HEK293 (cell line): Measurements from ENCODE around the gene SLAMF7.
"Not testable (repeated sequence)": the region's sequence is repeated elsewhere in the genome, so short reads cannot be mapped to it uniquely, and the experiment has no call there.

Experiments
- CTCF ChIA-PET: fragments of 350-600 bp; formaldehyde crosslinking; extraction: SDS; loops from one replicate; lab custom pipeline; 2021; ENCODE audit warnings: antibody characterized with exemption; lab: Yijun Ruan, JAX
- POLR2A ChIA-PET: fragments of 300-600 bp; formaldehyde crosslinking; extraction: SDS; loops from one replicate; lab custom pipeline; 2020; ENCODE audit warnings: antibody characterized with exemption, inconsistent platforms; lab: Yijun Ruan, JAX
- H3K27ac ChIP-seq: fragments of 200-500 bp; sonication (Bioruptor generic); 2 replicates; pipeline ENCODE4 v1.5.1; 2014; ENCODE audit warnings: low read depth, low read length, control low read depth, inconsistent platforms; ENCODE audit errors: extremely low read depth
- H3K36me3 ChIP-seq, 2 experiments: fragments of 200-500 bp in 1 of 2; sonication (Bioruptor generic) in 1 of 2; 1 replicate in 1 of 2; 2 replicates in 1 of 2; pipeline ENCODE4 v1.5.1; 2014 to 2017; ENCODE audit warnings: inconsistent platforms in 2 of 2, low read length in 2 of 2; ENCODE audit not compliant: control insufficient read depth in 2 of 2, insufficient read depth in 1 of 2
- H3K4me1 ChIP-seq: fragments of 200-500 bp; sonication (Bioruptor generic); 2 replicates; pipeline ENCODE4 v1.5.1; 2014; ENCODE audit warnings: mild to moderate bottlenecking, low read length, inconsistent platforms; ENCODE audit not compliant: control insufficient read depth, insufficient read depth
- H3K4me3 ChIP-seq: 2 replicates; pipeline ENCODE4 v1.5.1; 2011; ENCODE audit warnings: low read depth, mild to moderate bottlenecking, control low read depth, low read length, moderate library complexity
- H3K9me3 ChIP-seq: fragments of 200-500 bp; sonication (Bioruptor generic); 2 replicates; pipeline ENCODE4 v1.5.1; 2014; ENCODE audit warnings: low read depth, low read length, inconsistent platforms; ENCODE audit not compliant: control insufficient read depth, insufficient read depth
- AEBP2 ChIP-seq: fragments of 450-650 bp; formaldehyde crosslinking; IDR thresholded peaks from 2 replicates; pipeline ENCODE4 v1.5.1; 2016; ENCODE audit warnings: missing biosample characterization, missing genetic modification characterization, borderline replicate concordance
- MZF1 ChIP-seq: fragments of 450-650 bp; formaldehyde crosslinking; IDR thresholded peaks from 2 replicates; pipeline ENCODE4 v1.5.1; 2017; ENCODE audit warnings: missing biosample characterization, missing genetic modification characterization, borderline replicate concordance
- PBX3 ChIP-seq: sonication (generic); formaldehyde crosslinking; IDR thresholded peaks from 2 replicates; pipeline ENCODE4 v1.8.1; 2022; ENCODE audit warnings: mild to moderate bottlenecking, moderate library complexity, missing genetic modification reagents
- ZBTB49 ChIP-seq: fragments of 450-650 bp; formaldehyde crosslinking; IDR thresholded peaks from 2 replicates; pipeline ENCODE4 v1.5.1; 2016; ENCODE audit warnings: missing biosample characterization, missing genetic modification characterization, low read depth
- ZFHX2 ChIP-seq: fragments of 450-650 bp; formaldehyde crosslinking; conservative IDR thresholded peaks from 2 replicates; pipeline ENCODE4 v1.5.1; 2016; ENCODE audit warnings: missing biosample characterization, missing genetic modification characterization
- ZNF132 ChIP-seq: fragments of 450-650 bp; formaldehyde crosslinking; IDR thresholded peaks from 2 replicates; pipeline ENCODE4 v1.5.1; 2017; ENCODE audit warnings: missing biosample characterization, missing genetic modification characterization, borderline replicate concordance
- ZNF138 ChIP-seq: fragments of 450-650 bp; formaldehyde crosslinking; IDR thresholded peaks from 2 replicates; pipeline ENCODE4 v1.5.1; 2016; ENCODE audit warnings: missing biosample characterization, missing genetic modification characterization, borderline replicate concordance
- ZNF174 ChIP-seq: fragments of 450-650 bp; formaldehyde crosslinking; IDR thresholded peaks from 2 replicates; pipeline ENCODE4 v1.5.0; 2017; ENCODE audit warnings: missing biosample characterization, mild to moderate bottlenecking, missing genetic modification characterization
- ZNF19 ChIP-seq: fragments of 450-650 bp; formaldehyde crosslinking; IDR thresholded peaks from 2 replicates; pipeline ENCODE4; 2016; ENCODE audit warnings: missing biosample characterization, missing genetic modification characterization, low read depth
- ZNF202 ChIP-seq: fragments of 450-650 bp; formaldehyde crosslinking; IDR thresholded peaks from 2 replicates; pipeline ENCODE4 v1.5.1; 2016; ENCODE audit warnings: missing biosample characterization, missing genetic modification characterization, borderline replicate concordance
- ZNF23 ChIP-seq: fragments of 450-650 bp; formaldehyde crosslinking; IDR thresholded peaks from 2 replicates; pipeline ENCODE4 v1.5.1; 2016; ENCODE audit warnings: missing biosample characterization, missing genetic modification characterization, borderline replicate concordance
- ZNF274 ChIP-seq, 2 experiments: fragments of 200-500 bp in 1 of 2; fragments of 450-650 bp in 1 of 2; sonication (Bioruptor generic) in 1 of 2; formaldehyde crosslinking in 1 of 2; IDR thresholded peaks; 2 replicates each; pipeline versions ENCODE4 v1.5.1 to v1.6.1; 2014 to 2016; ENCODE audit warnings: borderline replicate concordance in 1 of 2, inconsistent platforms in 1 of 2, low read length in 1 of 2, missing biosample characterization in 1 of 2, missing genetic modification characterization in 1 of 2
- ZNF280D ChIP-seq: fragments of 450-650 bp; formaldehyde crosslinking; IDR thresholded peaks from 2 replicates; pipeline ENCODE4 v1.5.1; 2016; ENCODE audit warnings: missing biosample characterization, missing genetic modification characterization
- ZNF354C ChIP-seq: fragments of 450-650 bp; formaldehyde crosslinking; IDR thresholded peaks from 2 replicates; pipeline ENCODE4 v1.5.1; 2016; ENCODE audit warnings: missing biosample characterization, missing genetic modification characterization, low read depth, borderline replicate concordance
- ZNF529 ChIP-seq: fragments of 450-650 bp; formaldehyde crosslinking; IDR thresholded peaks from 2 replicates; pipeline ENCODE4 v1.5.1; 2017; ENCODE audit warnings: missing genetic modification characterization, missing biosample characterization; ENCODE audit not compliant: insufficient replicate concordance
- ZNF530 ChIP-seq: fragments of 450-650 bp; formaldehyde crosslinking; IDR thresholded peaks from 2 replicates; pipeline ENCODE4 v1.5.1; 2016; ENCODE audit warnings: low read depth, missing biosample characterization, missing genetic modification characterization
- ZNF623 ChIP-seq: fragments of 450-650 bp; formaldehyde crosslinking; IDR thresholded peaks from 2 replicates; pipeline ENCODE4 v1.5.1; 2016; ENCODE audit warnings: missing biosample characterization, missing genetic modification characterization
- ZNF670 ChIP-seq: fragments of 450-650 bp; formaldehyde crosslinking; IDR thresholded peaks from 2 replicates; pipeline ENCODE4 v1.5.1; 2016; ENCODE audit warnings: missing biosample characterization, missing genetic modification characterization, low read depth
- ZSCAN4 ChIP-seq: fragments of 450-650 bp; formaldehyde crosslinking; IDR thresholded peaks from 2 replicates; pipeline ENCODE4 v1.5.1; 2017; ENCODE audit warnings: missing biosample characterization, missing genetic modification characterization

SLAMF7 gene

GRCh38 chr1:160711602-160712311 is 27.3 kb upstream of the SLAMF7 start, which contains the start of gene CD48:
Gene CD48 (minus strand): TSS chr1:160711822. CDS start chr1:160711763, 59 bp downstream.
- H3K27ac ChIP-seq, result no peak within 1 kb of the TSS
- no peaks in the 10 kb centered on the region for H3K36me3 ChIP-seq
- no peak within 1 kb of the TSS for H3K4me3 ChIP-seq
- POLR2A ChIA-PET, result no interaction called here
- CTCF ChIA-PET, result interaction anchor here (0.6 to 1.2 kb wide), 3 partner anchors 36 to 279 kb away, joined by 3 to 7 read pairs (median 4); no protein-coding TSS in a partner anchor
- H3K4me1 ChIP-seq, result no peaks in the 10 kb centered on the region
- H3K9me3 ChIP-seq, result no peaks in the 10 kb centered on the region
- no peak for TF ChIP-seq ZNF354C (tag by site-specific recombination)
- TF ChIP-seq ZNF202 (tag by site-specific recombination), result no peak
- no peak for TF ChIP-seq ZBTB49 (tag by site-specific recombination)
- TF ChIP-seq ZNF274 (IDR thresholded peaks at IDR 0.05; ENCODE audit: low read length), result no peak
- no peak for TF ChIP-seq ZNF274 (tag by site-specific recombination; IDR thresholded peaks at IDR 0.05; ENCODE audit: borderline replicate concordance)
- no peak for TF ChIP-seq ZNF623 (tag by site-specific recombination)
- TF ChIP-seq ZNF670 (tag by site-specific recombination), result no peak
- no peak for TF ChIP-seq ZNF19 (tag by site-specific recombination)
- no peak for TF ChIP-seq ZNF529 (tag by site-specific recombination)
- no peak for TF ChIP-seq ZNF23 (tag by site-specific recombination)
- TF ChIP-seq ZNF132 (tag by site-specific recombination), result no peak
- no peak for TF ChIP-seq ZNF530 (tag by site-specific recombination)

- CTCF ChIA-PET, result interaction anchor here (1.3 to 1.4 kb wide), 2 partner anchors 31 to 68 kb away, joined by 3 to 7 read pairs; no protein-coding TSS in a partner anchor
- H3K4me1 ChIP-seq, H3K9me3 ChIP-seq, H3K36me3 ChIP-seq, H3K4me3 ChIP-seq, POLR2A ChIA-PET, H3K27ac ChIP-seq: not testable (repeated sequence)
Observed at GRCh38 chr1:160712525-160713080, 26.4 kb upstream of the SLAMF7 start.

GRCh38 chr1:160713161-160713560 is 25.9 kb upstream of the SLAMF7 start:
- no peaks in the 10 kb centered on the region for H3K9me3 ChIP-seq
- H3K27ac ChIP-seq, result no peak overlapping the region
- ChIA-PET POLR2A (no interaction called here), CTCF (interaction anchor here (1.3 to 1.4 kb wide), 2 partner anchors 32 to 67 kb away, joined by 3 to 7 read pairs; no protein-coding TSS in a partner anchor)
- no peak overlapping the region for H3K4me3 ChIP-seq
- H3K36me3 ChIP-seq, result no peaks in the 10 kb centered on the region
- no peaks in the 10 kb centered on the region for H3K4me1 ChIP-seq
- no peak for TF ChIP-seq ZNF138
- TF ChIP-seq ZNF174 (tag by site-specific recombination), result no peak
- TF ChIP-seq ZFHX2 (tag by site-specific recombination), result no peak
- TF ChIP-seq ZNF280D (tag by site-specific recombination), result no peak
- no peak for TF ChIP-seq AEBP2 (tag by site-specific recombination)
- no peak for TF ChIP-seq PBX3 (CRISPR knock-in tag)
- TF ChIP-seq MZF1 (tag by site-specific recombination), result no peak
- TF ChIP-seq ZSCAN4 (tag by site-specific recombination), result no peak
